Measurements from ENCODE around the gene PCED1B. TPM values are rescaled to one million over a fixed set of nuclear protein-coding genes. Genes with fewer than 3 reads are reported as not detected.

The PCED1B gene
- total and polyA plus RNA-seq, 12 donors = 0.49 to 4.8 (median 0.88) TPM

DNA sequence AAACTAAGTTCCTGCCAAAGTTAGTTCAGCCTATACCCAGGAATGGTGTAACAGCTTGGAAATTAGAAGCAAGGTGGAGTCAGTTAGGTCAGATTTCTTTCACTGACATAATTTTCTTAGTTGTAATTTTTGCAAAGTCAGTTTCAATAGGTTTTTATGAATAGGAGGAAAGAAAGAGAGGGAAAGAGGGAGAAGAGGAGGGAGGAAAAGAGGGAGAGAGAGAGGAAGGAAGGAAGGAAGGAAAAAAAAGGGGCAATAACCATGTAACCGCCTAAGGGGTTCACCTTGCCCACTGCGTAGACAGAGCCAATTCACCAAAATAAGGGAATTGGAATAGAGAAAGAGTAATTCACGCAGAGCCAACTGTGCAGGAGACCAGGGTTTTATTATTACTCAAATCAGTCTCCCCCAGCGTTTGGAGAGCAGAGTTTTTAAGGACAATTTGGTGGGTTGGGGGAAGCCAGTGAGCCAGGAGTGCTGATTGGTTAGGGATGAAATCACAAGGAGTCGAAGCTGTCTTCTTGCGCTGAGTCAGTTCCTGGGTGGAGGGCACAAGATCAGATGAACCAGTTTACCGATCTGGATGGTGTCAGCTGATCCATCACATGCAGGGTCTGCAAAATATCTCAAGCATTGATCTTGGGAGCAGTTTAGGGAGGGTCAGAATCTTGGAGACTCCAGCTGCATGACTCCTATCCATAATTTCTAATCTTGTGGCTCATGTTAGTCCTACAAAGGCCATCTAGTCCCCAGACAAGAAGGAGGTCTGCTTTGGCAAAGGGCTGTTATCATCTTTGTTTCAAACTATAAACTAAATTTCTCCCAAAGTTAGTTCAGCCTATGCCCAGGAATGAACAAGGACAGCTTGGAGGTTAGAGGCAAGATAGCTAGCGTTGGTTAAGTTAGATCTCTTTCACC lies 126.4 kb downstream of the PCED1B start:
- DNase-seq (no peak), ATAC-seq (no peak)
- intact Hi-C loops (cut with DNase I) = no loop called here
- no peaks in the 10 kb centered on the region for H3K9me3 ChIP-seq
- TF ChIP-seq, protein P1, sequence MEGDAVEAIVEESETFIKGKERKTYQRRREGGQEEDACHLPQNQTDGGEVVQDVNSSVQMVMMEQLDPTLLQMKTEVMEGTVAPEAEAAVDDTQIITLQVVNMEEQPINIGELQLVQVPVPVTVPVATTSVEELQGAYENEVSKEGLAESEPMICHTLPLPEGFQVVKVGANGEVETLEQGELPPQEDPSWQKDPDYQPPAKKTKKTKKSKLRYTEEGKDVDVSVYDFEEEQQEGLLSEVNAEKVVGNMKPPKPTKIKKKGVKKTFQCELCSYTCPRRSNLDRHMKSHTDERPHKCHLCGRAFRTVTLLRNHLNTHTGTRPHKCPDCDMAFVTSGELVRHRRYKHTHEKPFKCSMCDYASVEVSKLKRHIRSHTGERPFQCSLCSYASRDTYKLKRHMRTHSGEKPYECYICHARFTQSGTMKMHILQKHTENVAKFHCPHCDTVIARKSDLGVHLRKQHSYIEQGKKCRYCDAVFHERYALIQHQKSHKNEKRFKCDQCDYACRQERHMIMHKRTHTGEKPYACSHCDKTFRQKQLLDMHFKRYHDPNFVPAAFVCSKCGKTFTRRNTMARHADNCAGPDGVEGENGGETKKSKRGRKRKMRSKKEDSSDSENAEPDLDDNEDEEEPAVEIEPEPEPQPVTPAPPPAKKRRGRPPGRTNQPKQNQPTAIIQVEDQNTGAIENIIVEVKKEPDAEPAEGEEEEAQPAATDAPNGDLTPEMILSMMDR (IDR thresholded peaks at IDR 0.05) = no peak
- 57 to 64% methylated on average over 8 of the region's 8 CpGs for WGBS, 2 donors
- no peak overlapping the region for H3K4me3 ChIP-seq
- no peaks in the 10 kb centered on the region for H3K27me3 ChIP-seq
- peak overlapping the region in 1 of 10 donors; percentile 58 for H3K27ac ChIP-seq
- H3K4me1 ChIP-seq = peaks cover 0 to 43% (median 0%) of the 10 kb centered on the region in 9 donors
- H3K36me3 ChIP-seq = peaks cover 0 to 17% (median 0%) of the 10 kb centered on the region in 9 donors

DNA sequence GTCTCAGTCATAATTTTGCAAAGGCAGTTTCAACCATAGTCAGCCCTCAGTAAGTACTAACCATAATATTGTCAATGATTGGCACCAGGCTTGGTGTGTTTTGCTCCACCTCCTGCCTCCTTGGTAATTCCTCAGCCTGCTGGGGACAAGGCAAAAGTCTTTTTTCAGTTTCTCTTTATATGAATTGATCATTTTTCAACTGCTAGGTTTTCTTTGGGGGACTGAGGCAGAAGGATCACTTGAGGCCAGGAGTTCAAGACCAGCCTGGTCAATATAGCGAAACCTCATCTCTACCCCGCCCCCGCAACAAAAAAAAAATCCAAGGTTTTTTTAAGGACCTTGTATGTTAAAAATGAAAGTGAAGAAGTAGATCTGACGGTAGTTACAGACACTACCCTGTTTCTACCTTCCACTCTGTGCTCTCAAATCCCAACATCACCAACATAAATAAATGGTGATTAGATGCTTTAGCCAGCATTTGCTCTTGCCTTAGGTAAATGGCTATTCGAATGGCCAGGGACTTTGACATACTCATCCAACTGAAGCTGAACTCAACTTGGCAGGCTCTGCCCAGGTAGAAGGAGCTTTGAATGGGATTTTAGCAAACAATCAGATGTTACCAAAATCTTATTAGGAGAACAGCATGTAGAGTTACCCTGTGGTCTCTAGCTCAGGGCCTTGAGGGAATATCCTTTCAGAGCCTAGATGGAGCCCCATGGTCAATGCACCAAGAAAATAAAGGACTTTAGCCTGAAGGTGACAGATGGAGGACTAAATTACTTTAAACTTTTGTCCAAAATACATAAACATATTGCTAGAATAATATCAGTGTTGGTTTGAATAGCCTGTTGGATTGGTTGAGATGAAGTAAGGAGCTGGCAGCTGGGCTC lies 127.3 kb downstream of the PCED1B start:
- intact Hi-C loops (cut with DNase I) = no loop called here
- Histone ChIP-seq H3K27me3 (no peaks in the 10 kb centered on the region), H3K4me3 (no peak overlapping the region), H3K36me3 (peaks cover 0 to 17% (median 0%) of the 10 kb centered on the region in 9 donors), H3K4me1 (peaks cover 0 to 43% (median 0%) of the 10 kb centered on the region in 9 donors), H3K27ac (peak overlapping the region in 1 of 10 donors; percentile 58), H3K9me3 (no peaks in the 10 kb centered on the region)
- DNase-seq = no peak
- 93 to 95% methylated on average over 5 of the region's 5 CpGs for WGBS, 2 donors
- no peak for ATAC-seq
- TF ChIP-seq, protein P1 (IDR thresholded peaks at IDR 0.05) = no peak

DNA sequence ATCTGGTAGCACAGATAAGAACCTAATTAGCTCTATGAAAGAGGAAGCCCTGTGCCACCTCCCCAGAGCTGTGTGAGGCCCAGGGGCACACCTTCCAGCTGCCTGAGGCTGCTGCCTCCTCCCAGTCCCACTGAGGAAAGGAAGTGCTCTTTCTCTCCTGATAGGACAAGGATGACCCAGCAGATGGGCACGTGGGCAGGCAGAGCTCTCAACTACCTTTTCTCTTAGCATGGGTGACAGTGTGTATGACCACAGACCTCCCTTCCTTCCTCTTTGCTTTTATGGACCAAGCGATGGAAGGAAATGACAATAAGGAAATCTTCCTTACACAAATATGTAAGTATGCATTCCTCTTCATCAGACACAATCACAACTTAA lies 127.9 kb downstream of the PCED1B start:
- peak in 4 of 8 donors; percentile 22 to 66 (median 45) for ATAC-seq
- DNase-seq = no peak

More for the DNA sequence above, 127.9 kb downstream of the PCED1B start:
- intact Hi-C loops (cut with DNase I) = no loop called here
- peak overlapping the region in 1 of 10 donors; percentile 58 for H3K27ac ChIP-seq
- H3K4me1 ChIP-seq = peaks cover 0 to 43% (median 0%) of the 10 kb centered on the region in 9 donors
- no peaks in the 10 kb centered on the region for H3K9me3 ChIP-seq
- no peaks in the 10 kb centered on the region for H3K27me3 ChIP-seq
- TF ChIP-seq, protein P1 (IDR thresholded peaks at IDR 0.05) = no peak
- peaks cover 0 to 17% (median 0%) of the 10 kb centered on the region in 9 donors for H3K36me3 ChIP-seq
- no peak overlapping the region for H3K4me3 ChIP-seq
- WGBS, 2 donors = 38 to 51% methylated on average over 2 of the region's 2 CpGs
